HK-2 (cell line): Measurements from ENCODE around the gene FIZ1.
"Not testable (repeated sequence)": the region's sequence is repeated elsewhere in the genome, so short reads cannot be mapped to it uniquely, and the experiment has no call there.

Experiments
- DNase-seq: peaks from one replicate; pipeline ENCODE4 v3.0.0-alpha.2; 2018; ENCODE audit not compliant: unreplicated experiment

The FIZ1 gene

DNA sequence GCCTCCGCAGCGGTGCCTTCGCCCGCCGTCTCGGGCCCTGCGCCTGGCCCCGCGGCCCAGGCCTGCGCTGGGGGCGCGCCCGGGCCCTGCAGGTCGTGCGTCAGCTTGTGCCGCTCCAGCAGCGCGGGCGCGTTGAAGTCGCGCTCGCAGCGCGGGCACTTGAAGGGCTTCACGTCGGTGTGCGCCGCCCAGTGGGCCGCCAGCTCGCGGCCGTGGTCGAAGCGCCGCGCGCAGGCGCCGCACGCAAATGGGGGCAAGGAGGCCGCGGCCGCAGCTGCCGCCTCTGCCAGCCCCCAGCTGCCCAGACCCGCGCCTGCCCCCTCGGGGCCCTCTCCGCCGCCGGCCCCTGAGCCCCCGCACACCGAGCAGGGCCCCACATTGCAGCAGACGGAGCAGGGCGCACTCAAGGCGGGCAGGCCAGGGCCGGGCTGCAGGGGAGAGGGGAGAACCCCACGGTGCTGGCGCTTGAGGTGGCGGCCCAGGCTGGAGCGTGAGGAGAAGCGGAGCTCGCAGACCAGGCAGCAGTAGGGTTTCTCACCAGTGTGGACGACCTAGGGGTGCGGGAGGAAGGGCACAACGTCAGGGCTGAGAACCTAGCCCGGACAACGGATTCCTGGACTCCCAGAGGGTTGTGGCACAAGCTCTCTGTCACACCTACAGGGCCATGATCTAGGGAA, 6.1 kb downstream of the FIZ1 start:
- no peak for DNase-seq

- no peak for DNase-seq
These were observed 6.8 kb downstream of the FIZ1 start for GRCh38 chr19:55592391-55593090.

GRCh38 chr19:55591555-55591954, 7.8 kb downstream of the FIZ1 start:
- DNase-seq = no peak

- no peak for DNase-seq
These were observed 8.7 kb downstream of the FIZ1 start for GRCh38 chr19:55590617-55591016.

- no peak for DNase-seq
These were observed 9.2 kb downstream of the FIZ1 start for GRCh38 chr19:55590109-55590508.

DNA sequence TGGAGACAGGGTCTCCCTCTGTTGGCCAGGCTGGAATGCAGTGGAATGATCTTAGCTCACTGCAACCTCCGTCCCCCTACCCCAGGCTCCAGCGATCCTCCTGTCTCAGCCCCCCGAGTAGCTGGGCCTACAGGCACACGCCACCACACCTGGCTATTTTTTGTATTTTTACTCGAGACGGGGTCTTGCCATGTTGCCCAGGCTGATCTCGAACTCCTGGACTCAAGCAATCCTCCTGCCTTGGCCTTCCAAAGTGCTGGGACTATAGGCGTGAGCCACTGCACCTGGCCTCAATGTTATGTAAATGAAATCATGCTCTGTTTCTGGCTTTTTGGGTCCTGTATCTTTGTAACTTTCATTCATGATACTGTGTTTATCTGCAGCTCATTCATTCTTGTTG, 10.6 kb downstream of the FIZ1 start:
- no peak for DNase-seq

DNA sequence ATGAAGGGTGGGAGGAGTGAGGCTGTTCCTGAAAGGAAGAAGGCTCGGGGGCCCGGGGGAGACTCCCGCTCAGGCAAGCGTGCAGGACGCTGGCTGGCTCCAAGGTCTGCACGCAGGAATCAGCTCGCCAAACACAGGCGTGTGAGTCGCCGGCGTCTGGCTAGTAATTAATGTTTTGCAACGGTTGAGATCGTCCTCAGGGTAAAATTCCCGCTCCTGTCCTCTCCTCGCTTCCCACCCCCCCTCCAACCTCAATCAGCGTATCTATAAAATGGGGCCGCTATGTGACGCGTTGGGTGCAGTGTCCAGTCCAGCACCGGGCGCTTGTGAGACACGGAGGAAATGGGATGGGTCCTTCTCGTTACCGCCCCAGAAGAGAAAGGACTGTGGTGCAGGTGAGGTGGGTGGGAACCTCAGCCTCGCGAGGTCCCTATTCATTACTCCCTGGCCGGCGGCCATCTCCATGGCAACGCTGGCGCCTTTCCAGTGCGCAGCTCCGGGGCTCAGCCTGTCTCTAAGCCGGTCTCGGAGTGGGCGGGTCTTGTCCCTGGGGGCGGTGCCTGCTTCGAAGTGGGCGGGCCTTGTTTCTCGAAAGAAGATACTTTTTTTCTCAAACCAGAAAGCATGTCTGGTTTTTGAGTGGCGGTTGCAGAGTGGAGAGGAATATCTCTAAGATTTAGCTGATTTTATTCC, 12.2 kb downstream of the FIZ1 start:
- DNase-seq = peak; percentile 100

- peak; percentile 98 for DNase-seq
These were observed 13.5 kb downstream of the FIZ1 start for GRCh38 chr19:55585658-55586339.

GRCh38 chr19:55584871-55585270, 14.4 kb downstream of the FIZ1 start:
- no peak for DNase-seq

DNA sequence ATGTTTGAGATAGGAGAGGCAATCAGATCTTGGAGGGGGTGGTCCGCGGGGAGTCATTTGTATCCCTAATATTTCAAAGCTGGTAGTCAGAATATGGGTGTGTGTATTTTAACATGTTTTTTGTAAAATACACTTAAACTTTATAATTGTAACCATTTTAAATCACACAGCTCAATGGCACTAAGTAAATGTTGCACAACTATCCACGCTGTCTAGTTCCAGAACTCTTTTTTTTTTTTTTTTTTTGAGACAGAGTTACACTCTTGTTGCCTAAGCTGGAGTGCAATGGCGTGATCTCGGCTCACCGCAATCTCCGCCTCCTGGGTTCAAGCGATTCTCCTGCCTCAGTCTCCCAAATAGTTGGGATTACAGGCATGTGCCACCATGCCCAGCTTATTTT, 15.4 kb downstream of the FIZ1 start:
- DNase-seq = not testable (repeated sequence)

GRCh38 chr19:55582284-55582683, 17.0 kb downstream of the FIZ1 start:
- not testable (repeated sequence) for DNase-seq

DNA sequence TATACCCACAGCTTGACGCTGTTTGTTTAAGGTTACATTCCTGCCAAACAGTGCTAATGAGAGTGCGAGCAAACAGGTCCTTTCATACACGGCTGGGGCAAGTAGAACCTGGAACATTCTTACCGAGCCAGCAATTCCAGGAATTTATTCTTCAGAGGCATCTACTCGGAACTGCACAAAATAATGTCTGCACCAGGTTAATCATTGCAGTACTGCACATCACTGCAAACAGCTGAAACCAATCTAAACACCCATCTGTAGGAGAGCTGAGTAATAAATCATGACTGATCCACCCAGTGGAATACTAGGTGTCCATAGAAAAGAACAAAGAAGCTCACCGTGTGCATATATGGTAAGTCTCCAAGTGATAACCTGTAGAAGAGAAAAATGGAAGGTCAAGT, 17.5 kb downstream of the FIZ1 start:
- peak; percentile 60 for DNase-seq

DNA sequence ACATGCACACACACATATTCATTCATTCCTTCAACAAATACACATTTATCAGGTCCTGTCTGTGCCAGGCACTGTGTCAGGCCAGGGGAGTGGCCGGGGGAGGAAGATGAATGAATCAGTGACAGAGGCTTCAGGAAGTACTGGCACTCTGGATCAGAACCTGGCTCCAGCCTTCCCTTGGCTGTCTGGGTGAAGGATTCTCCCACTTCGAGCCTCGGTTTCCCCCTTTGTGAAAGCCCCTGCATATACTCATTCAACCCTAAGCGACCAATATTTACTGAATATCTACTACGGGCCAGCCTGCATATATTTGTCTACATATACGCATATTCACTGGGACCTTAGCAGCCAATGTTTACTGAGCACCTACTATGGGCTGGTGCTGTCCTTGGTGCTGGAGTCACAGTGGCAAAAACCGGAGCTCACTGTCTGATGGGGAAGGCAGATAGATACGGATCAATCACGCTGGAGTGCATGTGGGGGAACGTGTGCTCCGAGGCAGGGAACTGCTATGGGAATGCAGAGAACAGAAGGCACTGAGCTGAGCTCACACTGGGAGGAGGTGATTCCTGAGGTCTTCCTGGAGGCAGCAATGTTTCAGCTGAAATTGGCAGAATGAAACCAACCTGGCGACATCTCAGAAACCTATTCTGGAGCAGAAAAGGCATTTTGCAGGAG, 18.0 kb downstream of the FIZ1 start:
- DNase-seq = peak; percentile 44

- peak; percentile 93 for DNase-seq
These were observed 18.6 kb downstream of the FIZ1 start, which contains the start of gene ZNF579 for GRCh38 chr19:55580628-55581144. ZNF579 (minus strand) TSS chr19:55580848; CDS start chr19:55579639, 1,209 bp downstream.

DNA sequence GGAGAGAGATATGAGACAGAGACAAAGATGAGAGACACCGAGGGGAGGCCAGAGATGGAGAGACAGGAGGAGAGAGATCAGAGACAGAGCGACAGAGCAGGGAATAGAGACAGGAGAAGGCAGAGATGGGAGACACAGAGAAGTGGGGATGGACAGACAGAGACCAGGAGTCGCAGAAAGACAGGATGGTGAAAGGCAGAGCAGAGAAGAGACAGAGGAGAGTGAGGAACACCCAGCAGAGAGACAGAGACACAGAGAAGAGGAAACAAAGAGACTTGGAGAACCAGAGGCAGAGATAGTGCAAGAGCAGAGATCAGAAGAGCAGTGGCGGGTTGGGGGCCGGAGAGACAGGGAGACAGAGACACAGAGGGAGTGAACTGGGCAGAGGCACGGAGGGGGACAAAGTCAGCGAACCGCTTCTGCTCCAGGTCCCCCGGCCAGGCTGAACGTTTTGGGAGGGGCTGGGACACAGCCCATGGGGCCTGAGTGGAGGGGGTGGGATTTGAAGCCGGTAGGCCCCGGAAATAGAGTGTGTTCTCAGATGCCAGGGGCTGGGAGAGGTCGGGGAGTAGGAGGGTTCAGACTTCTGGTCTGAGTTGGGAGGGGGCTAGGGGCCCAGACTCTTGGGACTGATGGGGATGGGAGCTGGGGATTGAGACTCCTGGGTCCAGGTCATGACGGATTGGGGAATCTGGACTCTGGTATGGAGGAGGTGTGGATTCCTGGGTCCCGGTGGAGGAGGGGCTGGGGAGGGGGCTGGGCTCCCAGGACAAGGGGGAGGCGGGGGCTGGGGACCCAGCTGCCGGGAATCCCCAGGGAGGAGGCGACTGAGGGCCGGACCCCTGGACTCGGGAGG, 19.3 kb downstream of the FIZ1 start:
- DNase-seq = peak; percentile 55

DNA sequence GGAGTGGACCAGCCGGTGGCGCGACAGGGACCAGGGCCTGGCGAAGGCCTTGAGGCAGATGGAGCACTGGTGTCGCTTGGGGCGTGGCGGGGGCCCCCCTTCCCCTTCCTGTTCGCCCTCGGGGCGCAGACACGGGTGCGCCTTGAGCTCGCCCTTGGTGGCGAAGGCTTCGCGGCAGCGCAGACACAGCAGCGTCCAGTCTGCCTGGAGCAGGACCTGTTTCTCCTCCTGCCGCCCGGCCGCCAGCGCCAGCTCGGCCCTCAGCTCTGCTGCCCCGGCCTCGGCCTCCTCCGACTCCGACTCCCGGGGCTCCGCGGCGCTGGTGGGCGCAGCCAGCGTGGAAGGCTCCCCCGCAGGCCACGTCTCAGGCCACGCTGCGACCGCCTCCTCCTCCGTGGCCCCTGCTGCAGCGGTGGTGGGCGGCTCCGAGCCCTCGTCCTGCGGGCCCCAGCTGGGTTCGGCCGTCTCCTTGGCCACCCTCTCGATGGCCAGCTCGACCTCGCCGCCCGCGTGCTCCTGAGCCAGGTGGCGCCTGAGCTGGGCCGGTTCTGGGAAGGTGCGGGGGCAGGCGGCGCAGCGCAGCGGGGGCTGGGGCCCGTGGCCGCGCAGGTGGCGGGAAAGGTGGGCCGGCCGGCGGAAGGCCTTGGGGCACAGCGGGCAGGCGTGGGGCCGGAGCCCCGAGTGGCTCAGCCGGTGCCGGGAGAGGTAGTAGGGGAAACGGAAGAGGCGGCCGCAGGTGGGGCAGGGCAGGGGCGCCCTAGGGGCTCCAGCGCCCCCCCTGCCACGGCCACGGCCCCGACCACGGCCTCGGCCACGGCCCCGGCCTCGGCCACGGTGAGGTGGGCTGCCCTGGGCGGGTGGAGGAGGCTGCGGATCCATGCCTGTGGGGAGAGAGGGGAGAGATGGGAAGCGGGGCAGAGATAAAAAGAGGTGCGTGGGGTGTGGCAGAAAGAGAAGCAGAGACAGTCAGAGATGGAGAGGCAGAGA, 20.3 kb downstream of the FIZ1 start:
- DNase-seq = no peak

DNA sequence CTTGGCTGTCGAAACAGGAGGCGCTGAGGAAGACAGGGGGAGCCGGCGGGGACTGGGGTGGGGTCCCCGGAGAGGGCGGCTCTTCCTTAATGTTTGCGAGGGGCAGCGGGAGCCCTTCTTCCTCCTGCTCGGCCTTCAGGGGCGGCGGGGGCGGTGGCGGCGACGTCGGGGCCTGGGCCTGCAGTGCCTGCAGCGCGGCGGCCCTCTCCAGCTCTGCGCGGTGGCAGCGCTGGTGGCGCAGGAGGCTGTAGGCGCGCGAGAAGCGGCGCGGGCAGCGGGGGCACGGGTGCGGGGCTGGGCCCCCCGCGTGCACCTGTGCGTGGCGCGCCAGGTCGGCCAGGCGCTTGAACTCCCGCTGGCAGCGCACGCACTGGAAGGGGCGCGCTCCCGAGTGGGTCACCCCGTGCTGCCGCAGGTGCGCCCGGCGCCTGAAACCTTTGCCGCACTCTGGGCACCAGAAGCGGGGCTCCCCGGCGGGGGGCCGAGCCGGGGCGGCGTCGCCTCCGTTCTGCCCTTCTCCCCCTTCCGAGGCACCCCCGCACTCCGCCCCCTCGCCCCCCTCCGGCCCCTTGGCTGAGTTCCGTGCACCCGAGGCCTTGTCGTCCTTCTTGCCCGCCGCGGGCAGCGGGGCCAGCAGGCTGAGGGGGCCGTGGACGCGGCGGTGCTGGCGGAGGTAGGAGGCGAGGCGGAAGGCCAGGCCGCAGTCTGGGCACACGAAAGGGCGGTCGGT, 21.1 kb downstream of the FIZ1 start:
- DNase-seq = no peak

DNA sequence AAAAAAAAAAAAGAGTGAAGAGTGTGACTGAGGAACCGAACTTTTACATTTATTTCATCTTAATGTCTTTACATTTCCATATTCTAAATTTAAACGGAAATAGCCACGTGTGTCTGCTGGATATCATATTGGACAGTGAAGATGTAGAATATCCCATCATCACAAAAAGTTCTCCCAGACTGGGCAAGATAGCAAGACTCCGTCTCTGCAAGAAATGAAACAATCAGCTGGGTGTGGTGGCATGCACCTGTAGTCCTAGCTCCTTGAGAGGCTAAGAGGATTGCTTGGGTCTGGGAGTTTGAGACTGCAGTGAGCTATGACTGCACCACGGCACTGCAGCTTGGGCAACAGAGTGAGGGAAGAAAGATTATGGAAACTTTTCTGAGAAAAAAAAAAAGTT, 22.6 kb downstream of the FIZ1 start:
- DNase-seq = no peak

GRCh38 chr19:55573929-55574328, 25.4 kb downstream of the FIZ1 start:
- not testable (repeated sequence) for DNase-seq
